ENCODE measurements around the gene ZNF365. TPM values are rescaled to one million over a fixed set of nuclear protein-coding genes. Genes with fewer than 3 reads are reported as not detected.

The ZNF365 gene
- total and polyA plus RNA-seq, 2 of the 8 experiments (the other 6 are each of a cell fraction or from before 2014, with no cell fraction given) = 0.41 to 0.43 TPM

DNA sequence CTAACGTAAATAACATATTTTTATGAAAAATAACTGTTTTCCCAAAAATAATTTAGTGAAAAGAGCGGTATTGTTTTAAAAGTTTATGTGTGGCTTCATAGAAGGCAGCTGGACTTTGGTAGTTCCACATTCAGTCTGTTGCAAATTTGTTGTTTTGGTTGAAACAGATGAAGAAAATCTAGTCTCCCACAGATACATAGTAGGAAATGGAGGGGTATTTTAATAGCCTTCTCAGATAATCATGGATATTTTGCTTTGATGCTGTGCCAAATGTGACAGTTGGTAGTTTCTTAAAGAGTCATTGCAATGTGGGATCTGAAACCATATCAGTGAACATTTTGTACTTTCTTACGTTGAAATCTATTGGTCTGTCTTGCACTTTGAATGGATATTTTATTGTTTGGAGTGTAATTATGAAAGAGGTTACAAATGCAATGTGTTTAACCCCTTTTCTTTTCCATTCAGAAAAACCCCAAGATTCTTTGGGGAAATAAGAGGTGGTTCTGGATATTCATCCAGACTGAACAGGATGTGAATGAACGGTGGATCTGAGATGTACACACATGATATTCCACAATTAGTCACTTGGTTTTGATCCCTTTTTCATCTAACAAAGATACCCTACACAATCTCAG, 10.4 kb downstream of the ZNF365 start:
- Histone ChIP-seq H3K4me3 (ENCODE audit: extremely low read depth in 1 of 4, insufficient read depth in 2 of 4, low read depth in 3 of 4, low read length in 4 of 4) (no peak overlapping the region), H3K56ac (replicated peaks; ENCODE audit: insufficient read length, low read depth, low read length) (no peak overlapping the region), H4K8ac (ENCODE audit: extremely low read depth, insufficient read depth, low read length) (no peak overlapping the region), H4K5ac (ENCODE audit: insufficient read length, low read depth, low read length) (no peak overlapping the region), H3K79me1 (ENCODE audit: low read depth, low read length) (no peaks in the 10 kb centered on the region), H4K91ac (replicated peaks; ENCODE audit: insufficient read length, low read length) (no peak overlapping the region), H2BK15ac (ENCODE audit: low read length) (no peak overlapping the region), H2BK5ac (ENCODE audit: low read depth, low read length) (no peak overlapping the region), H2AFZ (ENCODE audit: low read length) (no peak overlapping the region), H3K9ac (replicated peaks in 1 of 4; ENCODE audit: extremely low read depth in 1 of 4, low read depth in 3 of 4, low read length in 3 of 4) (no peak overlapping the region), H3K4ac (replicated peaks; ENCODE audit: insufficient read length, low read depth, low read length) (no peak overlapping the region), H3K23me2 (ENCODE audit: low read depth, low read length) (no peaks in the 10 kb centered on the region; the same call in 1 of the 2 replicates), H3K9me3 (ENCODE audit: insufficient read depth in 2 of 2, low read depth in 1 of 2, low read length in 1 of 2) (no peaks in the 10 kb centered on the region), H2AK5ac (ENCODE audit: low read depth, low read length) (no peak overlapping the region), H2BK20ac (ENCODE audit: low read length) (no peak overlapping the region), H3K18ac (ENCODE audit: extremely low read depth, low read length) (no peak overlapping the region), H3K79me2 (ENCODE audit: control insufficient read depth in 1 of 2, insufficient read depth in 2 of 2, low read length in 2 of 2) (no peaks in the 10 kb centered on the region), H3K4me1 (replicated peaks in 1 of 4; ENCODE audit: control insufficient read depth in 3 of 4, insufficient read depth in 4 of 4, low read length in 3 of 4) (no peaks in the 10 kb centered on the region), H3K23ac (ENCODE audit: insufficient read length) (no peak overlapping the region), H3K36me3 (ENCODE audit: control insufficient read depth in 2 of 4, insufficient read depth in 4 of 4, low read length in 3 of 4) (no peaks in the 10 kb centered on the region), H4K20me1 (replicated peaks in 1 of 2; ENCODE audit: control insufficient read depth in 1 of 2, insufficient read depth in 2 of 2, low read length in 2 of 2) (no peaks in the 10 kb centered on the region), H2BK120ac (replicated peaks; ENCODE audit: low read depth, low read length) (no peak overlapping the region), H2BK12ac (ENCODE audit: low read depth, low read length) (no peak overlapping the region), H3K27me3 (replicated peaks in 1 of 4; ENCODE audit: control insufficient read depth in 3 of 4, extremely low read depth in 1 of 4, insufficient read depth in 3 of 4, low read length in 3 of 4) (no peaks in the 10 kb centered on the region), H3K27ac (ENCODE audit: low read depth, low read length) (no peak overlapping the region), H3K4me2 (ENCODE audit: insufficient read depth in 1 of 2, low read depth in 2 of 2, low read length in 2 of 2) (no peak overlapping the region), H3K14ac (ENCODE audit: insufficient read length) (no peak overlapping the region)
- TF ChIP-seq TAF7 (optimal IDR thresholded peaks at IDR 0.05; ENCODE audit: borderline replicate concordance, low read depth, low read length) (no peak), PHF8 (conservative IDR thresholded peaks at IDR 0.05; ENCODE audit: low read depth, low read length) (no peak), USF2 (IDR thresholded peaks at IDR 0.05; ENCODE audit: low read length) (no peak), SP1 (IDR thresholded peaks at IDR 0.05; ENCODE audit: low read depth, low read length) (no peak), EZH2 (IDR thresholded peaks at IDR 0.05; ENCODE audit: low read depth, low read length, severe bottlenecking) (no peak), E2F6 (IDR thresholded peaks at IDR 0.05) (no peak)
- DNase-seq (ENCODE audit: low read depth in 1 of 2, low spot score in 2 of 2) (no peak), FAIRE-seq (no peak)
- ChIA-PET CTCF (ENCODE audit: partially characterized antibody) (interaction anchor here (0.6 to 1.0 kb wide), 2 partner anchors 120 to 233 kb away, joined by 3 to 4 read pairs; no protein-coding TSS in a partner anchor), POLR2A (ENCODE audit: partially characterized antibody) (no interaction called here)
- 89% methylated on average over 4 of the region's 4 CpGs; no CpG with 5 or more reads in 1 of the 2 experiments for WGBS, 2 experiments (ENCODE audit: extremely low coverage in 1 of 2, insufficient coverage in 1 of 2, insufficient read length in 1 of 2, insufficient replicate concordance in 2 of 2, low coverage in 1 of 2, low lambda C conversion rate in 2 of 2, missing lambda C conversion rate in 1 of 2)

Measured in H1 (cell line).